Measurements from ENCODE around the gene PARP15. TPM values are rescaled to one million over a fixed set of nuclear protein-coding genes. Genes with fewer than 3 reads are reported as not detected.

PARP15 gene
- total RNA-seq, 1 donor from 2014 or later, result 0.36 TPM

DNA sequence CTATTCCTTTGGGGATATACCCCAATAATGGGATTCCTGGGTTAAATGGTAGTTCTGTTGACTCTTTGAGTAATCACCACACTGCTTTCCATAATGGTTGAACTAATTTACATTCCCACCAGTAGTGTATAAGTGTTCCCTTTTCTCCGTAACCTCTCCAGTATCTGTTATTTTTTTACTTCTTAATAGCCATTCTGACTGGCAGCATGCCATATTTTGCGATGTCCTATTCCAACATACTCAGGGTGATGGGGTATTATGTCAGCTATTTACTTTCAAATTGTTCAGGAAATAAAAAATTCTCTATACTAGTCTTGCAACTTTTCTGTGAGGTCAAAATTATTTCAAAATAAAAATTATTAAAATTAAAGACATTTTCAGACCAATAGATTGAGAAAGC lies 94.1 kb downstream of the PARP15 start:
- Mint-ChIP-seq H3K4me3 (ENCODE audit: unreplicated experiment) (no peak overlapping the region), H3K9me3 (ENCODE audit: unreplicated experiment) (no peaks in the 10 kb centered on the region), H3K27me3 (ENCODE audit: unreplicated experiment) (no peaks in the 10 kb centered on the region), H3K27ac (ENCODE audit: unreplicated experiment) (no peak overlapping the region), H3K36me3 (ENCODE audit: low read depth, unreplicated experiment) (no peaks in the 10 kb centered on the region), H3K4me1 (ENCODE audit: unreplicated experiment) (peaks cover 2% of the 10 kb centered on the region)
- TF ChIP-seq, protein P1, sequence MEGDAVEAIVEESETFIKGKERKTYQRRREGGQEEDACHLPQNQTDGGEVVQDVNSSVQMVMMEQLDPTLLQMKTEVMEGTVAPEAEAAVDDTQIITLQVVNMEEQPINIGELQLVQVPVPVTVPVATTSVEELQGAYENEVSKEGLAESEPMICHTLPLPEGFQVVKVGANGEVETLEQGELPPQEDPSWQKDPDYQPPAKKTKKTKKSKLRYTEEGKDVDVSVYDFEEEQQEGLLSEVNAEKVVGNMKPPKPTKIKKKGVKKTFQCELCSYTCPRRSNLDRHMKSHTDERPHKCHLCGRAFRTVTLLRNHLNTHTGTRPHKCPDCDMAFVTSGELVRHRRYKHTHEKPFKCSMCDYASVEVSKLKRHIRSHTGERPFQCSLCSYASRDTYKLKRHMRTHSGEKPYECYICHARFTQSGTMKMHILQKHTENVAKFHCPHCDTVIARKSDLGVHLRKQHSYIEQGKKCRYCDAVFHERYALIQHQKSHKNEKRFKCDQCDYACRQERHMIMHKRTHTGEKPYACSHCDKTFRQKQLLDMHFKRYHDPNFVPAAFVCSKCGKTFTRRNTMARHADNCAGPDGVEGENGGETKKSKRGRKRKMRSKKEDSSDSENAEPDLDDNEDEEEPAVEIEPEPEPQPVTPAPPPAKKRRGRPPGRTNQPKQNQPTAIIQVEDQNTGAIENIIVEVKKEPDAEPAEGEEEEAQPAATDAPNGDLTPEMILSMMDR (IDR thresholded peaks at IDR 0.05; ENCODE audit: unreplicated experiment), result no peak
- no peak for DNase-seq (ENCODE audit: low spot score)

DNA sequence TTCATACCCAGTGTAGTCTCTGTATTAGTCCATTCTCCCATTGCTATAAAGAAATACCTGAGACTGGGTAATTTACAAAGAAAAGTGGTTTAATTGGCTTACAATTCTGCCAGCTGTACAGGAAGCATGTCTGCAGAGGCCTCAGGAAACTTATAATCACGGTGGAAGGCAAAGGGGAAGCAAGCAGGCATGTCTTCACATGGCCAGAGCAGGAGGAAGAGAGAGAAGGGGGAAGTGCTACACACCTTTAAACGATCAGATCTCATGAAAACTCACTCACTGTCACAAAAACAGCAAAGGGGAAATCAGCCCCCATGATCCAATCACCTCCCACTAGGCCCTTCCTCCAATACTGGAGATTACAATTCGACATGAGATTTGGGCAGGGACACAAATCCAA lies 96.9 kb downstream of the PARP15 start:
- H3K27ac Mint-ChIP-seq (ENCODE audit: unreplicated experiment), result no peak overlapping the region
- DNase-seq (ENCODE audit: low spot score), result no peak
- H3K4me3 Mint-ChIP-seq (ENCODE audit: unreplicated experiment), result no peak overlapping the region
- H3K4me1 Mint-ChIP-seq (ENCODE audit: unreplicated experiment), result peaks cover 13% of the 10 kb centered on the region
- TF ChIP-seq, protein P1 (IDR thresholded peaks at IDR 0.05; ENCODE audit: unreplicated experiment), result no peak
- peaks cover 4% of the 10 kb centered on the region for H3K27me3 Mint-ChIP-seq (ENCODE audit: unreplicated experiment)
- no peaks in the 10 kb centered on the region for H3K9me3 Mint-ChIP-seq (ENCODE audit: unreplicated experiment)
- H3K36me3 Mint-ChIP-seq (ENCODE audit: low read depth, unreplicated experiment), result no peaks in the 10 kb centered on the region

DNA sequence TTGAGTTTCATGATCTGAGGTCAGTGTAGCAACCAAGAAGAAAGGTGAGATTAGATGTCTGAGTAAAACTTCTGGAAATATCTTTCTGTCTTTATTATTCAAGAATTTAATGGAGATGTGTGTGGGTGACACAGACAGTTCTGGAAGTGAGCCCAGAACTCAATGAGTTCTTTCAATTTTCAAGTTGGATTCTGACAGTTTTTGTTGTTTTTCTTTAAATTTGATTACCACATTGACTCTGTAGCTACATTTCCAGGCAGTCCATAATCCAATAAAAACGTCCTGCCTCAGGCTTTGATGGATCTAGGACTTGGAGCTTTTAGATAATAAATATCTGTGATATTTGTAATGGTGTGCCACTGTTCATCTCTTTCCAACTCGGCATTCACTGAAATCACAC lies 99.3 kb downstream of the PARP15 start:
- TF ChIP-seq, protein P1 (IDR thresholded peaks at IDR 0.05; ENCODE audit: unreplicated experiment), result no peak
- no peak overlapping the region for H3K27ac Mint-ChIP-seq (ENCODE audit: unreplicated experiment)
- no peak for DNase-seq (ENCODE audit: low spot score)
- no peaks in the 10 kb centered on the region for H3K9me3 Mint-ChIP-seq (ENCODE audit: unreplicated experiment)
- peaks cover 31% of the 10 kb centered on the region for H3K4me1 Mint-ChIP-seq (ENCODE audit: unreplicated experiment)
- peaks cover 5% of the 10 kb centered on the region for H3K36me3 Mint-ChIP-seq (ENCODE audit: low read depth, unreplicated experiment)
- H3K4me3 Mint-ChIP-seq (ENCODE audit: unreplicated experiment), result no peak overlapping the region
- peaks cover 15% of the 10 kb centered on the region for H3K27me3 Mint-ChIP-seq (ENCODE audit: unreplicated experiment)

DNA sequence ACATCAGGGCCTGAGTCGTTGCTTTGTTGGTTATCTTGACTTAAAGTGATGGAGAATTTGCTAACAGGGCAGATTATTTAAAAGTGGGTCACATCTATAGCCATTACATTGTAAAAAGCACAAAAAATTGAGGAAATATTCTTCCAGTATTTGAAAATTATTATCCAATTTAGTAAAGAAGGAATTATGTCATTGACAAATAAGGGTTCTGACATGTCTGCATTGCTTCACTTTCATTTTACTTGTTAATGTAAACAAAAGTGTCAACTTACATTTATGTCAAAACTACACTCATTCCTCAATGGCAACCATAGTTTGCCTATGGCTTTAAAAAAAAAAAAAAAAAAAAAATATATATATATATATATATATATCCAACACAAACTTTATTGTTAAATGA lies 99.8 kb downstream of the PARP15 start:
- Mint-ChIP-seq H3K4me1 (ENCODE audit: unreplicated experiment) (peaks cover 33% of the 10 kb centered on the region), H3K27ac (ENCODE audit: unreplicated experiment) (no peak overlapping the region), H3K4me3 (ENCODE audit: unreplicated experiment) (no peak overlapping the region), H3K36me3 (ENCODE audit: low read depth, unreplicated experiment) (peaks cover 5% of the 10 kb centered on the region), H3K27me3 (ENCODE audit: unreplicated experiment) (peaks cover 15% of the 10 kb centered on the region), H3K9me3 (ENCODE audit: unreplicated experiment) (no peaks in the 10 kb centered on the region)
- no peak for DNase-seq (ENCODE audit: low spot score)
- TF ChIP-seq, protein P1 (IDR thresholded peaks at IDR 0.05; ENCODE audit: unreplicated experiment), result no peak

DNA sequence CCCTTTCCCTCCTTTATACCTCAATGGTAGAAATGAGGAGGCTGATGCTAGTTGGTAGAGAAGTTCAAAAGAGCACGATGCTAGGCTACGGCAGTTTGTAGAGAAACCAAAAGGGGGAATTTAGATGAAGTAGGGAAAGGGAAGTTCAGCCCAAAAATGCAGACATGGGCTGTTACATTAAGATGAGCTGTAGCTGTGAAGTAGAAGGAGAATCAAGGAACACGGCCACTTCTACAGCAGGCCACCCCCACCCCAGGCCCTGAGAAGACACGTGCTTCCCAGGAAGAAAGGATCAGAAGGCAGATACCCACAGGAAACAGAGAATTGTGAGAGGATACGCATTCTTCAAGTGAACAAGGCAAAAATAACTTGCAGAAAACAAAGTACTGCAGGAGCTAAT lies 101.1 kb downstream of the PARP15 start:
- no peak for DNase-seq (ENCODE audit: low spot score)
- Mint-ChIP-seq H3K4me1 (ENCODE audit: unreplicated experiment) (peaks cover 41% of the 10 kb centered on the region), H3K27ac (ENCODE audit: unreplicated experiment) (no peak overlapping the region), H3K9me3 (ENCODE audit: unreplicated experiment) (no peaks in the 10 kb centered on the region), H3K4me3 (ENCODE audit: unreplicated experiment) (no peak overlapping the region), H3K27me3 (ENCODE audit: unreplicated experiment) (peaks cover 15% of the 10 kb centered on the region), H3K36me3 (ENCODE audit: low read depth, unreplicated experiment) (peaks cover 5% of the 10 kb centered on the region)
- TF ChIP-seq, protein P1 (IDR thresholded peaks at IDR 0.05; ENCODE audit: unreplicated experiment), result no peak
